Uterus (tissue), 2 donors: ENCODE results near the gene CLASP2.

Experiments
- POLR2A ChIP-seq, 2 donors: fragments of 450-650 bp; IDR thresholded peaks; one replicate each; pipeline ENCODE4 v1.6.1; 2016; ENCODE audit warnings: antibody characterized with exemption in 2 of 2, mild to moderate bottlenecking in 1 of 2, moderate library complexity in 1 of 2
- TF ChIP-seq, protein P1 (sequence below), 4 experiments: fragments of 200-600 bp in 2 of 4; fragments of 450-650 bp in 2 of 4; sonication (generic) in 2 of 4; IDR thresholded peaks; one replicate each; pipeline ENCODE4 v1.5.1; 2016 to 2019; ENCODE audit warnings: antibody characterized with exemption in 4 of 4, mild to moderate bottlenecking in 2 of 4, moderate library complexity in 1 of 4

DNA sequence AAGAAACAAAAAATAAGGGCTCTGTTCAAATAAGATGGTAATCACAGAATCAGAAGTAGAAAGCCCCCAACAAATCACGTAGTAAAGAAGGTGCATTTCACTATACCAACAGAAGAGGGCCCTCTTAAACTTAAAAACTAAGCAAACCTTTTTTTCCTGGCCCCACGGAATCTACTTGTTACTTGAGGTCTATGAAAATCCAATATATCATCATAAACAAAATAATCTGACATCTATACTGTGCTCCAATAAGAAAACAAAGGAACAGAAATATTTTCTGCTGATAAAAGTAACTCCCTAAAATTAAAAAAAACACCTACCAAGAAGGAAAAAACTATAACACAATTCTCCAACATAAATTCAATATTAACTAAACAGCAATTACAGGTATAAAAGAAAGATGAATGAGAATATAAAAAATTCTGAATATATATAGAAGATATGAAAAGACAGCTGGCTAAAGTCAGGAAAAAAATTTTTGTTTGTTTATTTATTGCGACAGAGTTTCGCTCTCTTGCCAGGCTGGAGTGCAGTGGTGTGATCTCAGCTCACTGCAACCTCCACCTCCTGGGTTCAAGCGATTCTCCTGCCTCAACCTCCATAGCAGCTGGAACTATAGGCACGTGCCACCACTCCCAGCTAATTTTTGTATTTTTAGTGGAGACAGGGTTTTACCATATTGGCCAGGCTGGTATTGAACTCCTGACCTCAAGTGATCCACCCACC, 81.8 kb downstream of the CLASP2 start:
- TF ChIP-seq, protein P1, sequence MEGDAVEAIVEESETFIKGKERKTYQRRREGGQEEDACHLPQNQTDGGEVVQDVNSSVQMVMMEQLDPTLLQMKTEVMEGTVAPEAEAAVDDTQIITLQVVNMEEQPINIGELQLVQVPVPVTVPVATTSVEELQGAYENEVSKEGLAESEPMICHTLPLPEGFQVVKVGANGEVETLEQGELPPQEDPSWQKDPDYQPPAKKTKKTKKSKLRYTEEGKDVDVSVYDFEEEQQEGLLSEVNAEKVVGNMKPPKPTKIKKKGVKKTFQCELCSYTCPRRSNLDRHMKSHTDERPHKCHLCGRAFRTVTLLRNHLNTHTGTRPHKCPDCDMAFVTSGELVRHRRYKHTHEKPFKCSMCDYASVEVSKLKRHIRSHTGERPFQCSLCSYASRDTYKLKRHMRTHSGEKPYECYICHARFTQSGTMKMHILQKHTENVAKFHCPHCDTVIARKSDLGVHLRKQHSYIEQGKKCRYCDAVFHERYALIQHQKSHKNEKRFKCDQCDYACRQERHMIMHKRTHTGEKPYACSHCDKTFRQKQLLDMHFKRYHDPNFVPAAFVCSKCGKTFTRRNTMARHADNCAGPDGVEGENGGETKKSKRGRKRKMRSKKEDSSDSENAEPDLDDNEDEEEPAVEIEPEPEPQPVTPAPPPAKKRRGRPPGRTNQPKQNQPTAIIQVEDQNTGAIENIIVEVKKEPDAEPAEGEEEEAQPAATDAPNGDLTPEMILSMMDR (IDR thresholded peaks at IDR 0.05), result peak; percentile 28 to 64 (median 55)
- TF ChIP-seq POLR2A (IDR thresholded peaks at IDR 0.05), result no peak
